Measurements from ENCODE around the gene MRPL38.
"Not testable (repeated sequence)": the region's sequence is repeated elsewhere in the genome, so short reads cannot be mapped to it uniquely, and the experiment has no call there.

The MRPL38 gene

GRCh38 chr17:75875940-75876189, 28.8 kb downstream of the MRPL38 start:
- no peak for DNase-seq

GRCh38 chr17:75875182-75875939, 29.3 kb downstream of the MRPL38 start:
- DNase-seq = no peak

GRCh38 chr17:75874323-75875181, 30.1 kb downstream of the MRPL38 start:
- DNase-seq = no peak

GRCh38 chr17:75873587-75874322, 30.9 kb downstream of the MRPL38 start:
- DNase-seq = no peak

- peak in 4 of 5 donors; percentile 36 to 82 (median 57) for DNase-seq
Measured at GRCh38 chr17:75872434-75873351, 32.0 kb downstream of the MRPL38 start.

- not testable (repeated sequence) for DNase-seq
Measured at GRCh38 chr17:75870228-75870627, 34.5 kb downstream of the MRPL38 start.

- DNase-seq = no peak
Measured at GRCh38 chr17:75869282-75870141, 35.2 kb downstream of the MRPL38 start.

- not testable (repeated sequence) for DNase-seq
Measured at GRCh38 chr17:75868730-75869281, 35.9 kb downstream of the MRPL38 start.

GRCh38 chr17:75865404-75866188, 39.1 kb downstream of the MRPL38 start:
- not testable (repeated sequence) for DNase-seq

GRCh38 chr17:75864887-75865286, 39.8 kb downstream of the MRPL38 start:
- DNase-seq = not testable (repeated sequence)

- DNase-seq = peak in 2 of 5 donors; percentile 22 to 82
Measured at GRCh38 chr17:75864448-75864871, 40.2 kb downstream of the MRPL38 start.

GRCh38 chr17:75861927-75862317, 42.8 kb downstream of the MRPL38 start:
- DNase-seq = no peak

GRCh38 chr17:75859358-75859757, 45.3 kb downstream of the MRPL38 start:
- not testable (repeated sequence) for DNase-seq

- peak in 1 of 5 donors; percentile 28 for DNase-seq
Measured at GRCh38 chr17:75856062-75856756, 48.5 kb downstream of the MRPL38 start.

- peak; percentile 93 to 100 (median 98) for DNase-seq
Measured at GRCh38 chr17:75855310-75856061, 49.2 kb downstream of the MRPL38 start, which contains the start of gene WBP2. TSS of gene WBP2 (minus strand) at chr17:75855335. CDS start at chr17:75855297, 38 bp downstream.

GRCh38 chr17:75854881-75855309, 49.8 kb downstream of the MRPL38 start:
- DNase-seq = peak in 1 of 5 donors; percentile 43

- DNase-seq = no peak
Measured at GRCh38 chr17:75854101-75854748, 50.5 kb downstream of the MRPL38 start.

- DNase-seq = no peak
Measured at GRCh38 chr17:75853433-75853832, 51.3 kb downstream of the MRPL38 start.

Measured in T-helper 1 cell (primary cell).